ENCODE measurements around the gene PITPNM3.

Gene PITPNM3

DNA sequence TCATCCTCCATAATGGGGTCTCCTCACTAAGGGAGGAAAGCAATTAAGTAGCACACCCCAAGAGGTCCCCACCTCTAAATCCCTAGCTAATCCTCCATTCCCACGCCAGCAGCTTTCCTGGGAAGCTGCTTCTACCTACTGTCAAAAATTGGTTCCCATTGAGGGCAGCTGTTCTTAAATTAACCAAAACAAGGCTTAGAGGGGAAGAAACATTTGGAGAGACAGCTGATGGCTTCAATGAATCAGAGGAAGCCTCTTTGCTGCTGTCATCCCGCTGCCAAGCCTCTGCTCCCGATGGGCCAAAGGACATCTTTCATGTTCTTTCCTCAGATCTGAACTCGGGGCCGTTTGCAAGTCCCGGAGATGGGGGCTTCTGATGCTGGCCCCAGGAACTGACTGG is 148.1 kb downstream of the PITPNM3 start:
- DNase-seq (ENCODE audit: low spot score): no peak

DNA sequence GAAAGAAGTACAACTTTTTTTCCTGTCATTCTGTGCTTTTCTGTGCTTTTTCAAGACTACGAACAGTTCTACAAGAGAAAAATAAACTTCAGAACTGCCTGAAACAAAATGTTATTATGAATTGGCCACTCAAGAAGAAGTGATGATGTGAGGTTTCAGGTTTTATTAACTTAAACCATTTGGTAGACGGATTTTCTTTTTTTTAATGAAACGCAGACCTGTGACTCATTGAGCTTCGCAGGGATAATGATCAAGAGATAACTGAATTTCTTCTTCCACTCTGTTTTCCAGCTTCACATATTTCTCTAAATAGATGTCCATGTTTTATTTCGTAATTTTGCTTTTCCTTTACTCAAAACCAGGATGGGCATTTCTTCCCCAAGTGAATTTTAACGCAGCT is 154.1 kb downstream of the PITPNM3 start:
- no peak for DNase-seq (ENCODE audit: low spot score)
